Measurements from ENCODE around the gene FRMD4A. TPM values are rescaled to one million over a fixed set of nuclear protein-coding genes. Genes with fewer than 3 reads are reported as not detected.

FRMD4A gene
- polyA plus RNA-seq, 1 donor (not counting 4 experiments of a cell fraction or from before 2014, with no cell fraction given) = 12.9 TPM

DNA sequence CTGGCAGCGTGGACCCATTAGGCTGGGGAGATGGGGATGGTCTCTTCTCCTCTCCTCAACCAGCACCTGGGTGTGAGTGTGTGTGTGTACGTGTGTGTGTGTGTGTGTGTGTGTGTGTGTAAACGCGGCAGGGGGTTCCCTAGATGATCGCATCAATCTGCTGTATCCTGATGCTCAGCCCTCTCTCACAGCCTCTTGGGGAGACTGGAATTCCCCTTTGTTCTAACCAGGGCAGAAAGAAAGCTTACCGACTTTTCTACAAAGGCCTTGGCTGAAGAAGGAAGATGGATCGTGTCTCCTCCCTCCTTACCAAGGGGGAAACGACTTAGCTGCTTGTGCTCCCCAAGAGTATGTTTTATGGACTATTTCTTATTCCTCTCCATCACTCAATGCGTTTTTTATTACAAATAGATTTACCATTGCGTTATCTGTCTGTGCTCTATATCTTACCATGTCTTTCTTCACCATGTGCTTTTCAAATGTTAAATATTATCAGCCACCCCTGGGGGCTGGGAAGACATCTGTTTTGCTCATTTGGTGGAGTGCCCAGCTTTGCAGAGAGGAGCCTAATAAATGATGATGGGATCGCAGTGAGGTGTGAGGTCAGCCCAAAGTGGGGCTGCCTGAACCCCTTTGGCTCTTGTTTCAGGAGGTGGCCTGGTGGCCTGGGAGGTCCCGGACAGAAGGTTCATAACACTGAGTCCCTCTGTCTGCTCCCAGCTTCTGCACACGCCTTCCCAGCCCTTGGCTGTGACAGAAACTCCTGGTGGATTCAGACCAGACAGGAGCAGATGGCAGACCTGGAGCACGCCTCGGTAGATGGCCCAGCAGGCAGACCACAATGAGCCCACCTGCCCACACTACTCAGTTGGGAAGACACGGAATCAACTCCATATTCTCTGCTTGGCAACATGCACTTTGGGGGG is 481.9 kb downstream of the FRMD4A start:
- no peak for FAIRE-seq
- Histone ChIP-seq H3K9ac (ENCODE audit: control insufficient read depth, extremely low read depth, insufficient read depth, low read length) (no peak overlapping the region), H3K4me3 (ENCODE audit: control insufficient read depth in 2 of 3, extremely low read depth in 1 of 3, insufficient read depth in 2 of 3, low read depth in 1 of 3, low read length in 3 of 3) (no peak overlapping the region), H3K4me1 (ENCODE audit: control insufficient read depth, extremely low read depth, insufficient read depth, low read length) (peaks cover 8% of the 10 kb centered on the region), H3K9me3 (ENCODE audit: control insufficient read depth, low read depth, low read length) (no peaks in the 10 kb centered on the region), H3K27me3 (ENCODE audit: control insufficient read depth, extremely low read depth, insufficient read depth, low read length) (no peaks in the 10 kb centered on the region), H3K9me1 (ENCODE audit: control insufficient read depth, extremely low read depth, insufficient read depth, low read length) (no peaks in the 10 kb centered on the region), H4K20me1 (ENCODE audit: control insufficient read depth, extremely low read depth, insufficient read depth, low read length) (no peaks in the 10 kb centered on the region), H2AFZ (ENCODE audit: control insufficient read depth, low read length) (no peak overlapping the region), H3K4me2 (ENCODE audit: control insufficient read depth, extremely low read depth, insufficient read depth, low read depth, low read length) (no peak overlapping the region), H3K27ac (ENCODE audit: control insufficient read depth, insufficient read depth, low read length) (no peak overlapping the region), H3K79me2 (ENCODE audit: control insufficient read depth, insufficient read depth, low read length) (no peaks in the 10 kb centered on the region), H3K36me3 (ENCODE audit: control insufficient read depth in 2 of 2, extremely low read depth in 1 of 2, insufficient read depth in 2 of 2, low read length in 2 of 2) (no peaks in the 10 kb centered on the region)
- DNase-seq (ENCODE audit: low read depth, low spot score) = no peak
- dilution Hi-C loops (cut with MboI; ENCODE audit: extremely low pct_ligation_motif_present, low sequenced_read_pairs) = no loop called here
- TF ChIP-seq, protein P1, sequence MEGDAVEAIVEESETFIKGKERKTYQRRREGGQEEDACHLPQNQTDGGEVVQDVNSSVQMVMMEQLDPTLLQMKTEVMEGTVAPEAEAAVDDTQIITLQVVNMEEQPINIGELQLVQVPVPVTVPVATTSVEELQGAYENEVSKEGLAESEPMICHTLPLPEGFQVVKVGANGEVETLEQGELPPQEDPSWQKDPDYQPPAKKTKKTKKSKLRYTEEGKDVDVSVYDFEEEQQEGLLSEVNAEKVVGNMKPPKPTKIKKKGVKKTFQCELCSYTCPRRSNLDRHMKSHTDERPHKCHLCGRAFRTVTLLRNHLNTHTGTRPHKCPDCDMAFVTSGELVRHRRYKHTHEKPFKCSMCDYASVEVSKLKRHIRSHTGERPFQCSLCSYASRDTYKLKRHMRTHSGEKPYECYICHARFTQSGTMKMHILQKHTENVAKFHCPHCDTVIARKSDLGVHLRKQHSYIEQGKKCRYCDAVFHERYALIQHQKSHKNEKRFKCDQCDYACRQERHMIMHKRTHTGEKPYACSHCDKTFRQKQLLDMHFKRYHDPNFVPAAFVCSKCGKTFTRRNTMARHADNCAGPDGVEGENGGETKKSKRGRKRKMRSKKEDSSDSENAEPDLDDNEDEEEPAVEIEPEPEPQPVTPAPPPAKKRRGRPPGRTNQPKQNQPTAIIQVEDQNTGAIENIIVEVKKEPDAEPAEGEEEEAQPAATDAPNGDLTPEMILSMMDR (optimal IDR thresholded peaks at IDR 0.05 in 1 of 3, IDR thresholded peaks at IDR 0.05 in 1 of 3, conservative IDR thresholded peaks at IDR 0.05 in 1 of 3; ENCODE audit: extremely low read depth in 1 of 3, insufficient read depth in 2 of 3, low read length in 3 of 3) = no peak
- no peak for TF ChIP-seq EZH2 (IDR thresholded peaks at IDR 0.05; ENCODE audit: low read length)

- no peak overlapping the region for H3K4me3 ChIP-seq (ENCODE audit: control insufficient read depth in 2 of 3, extremely low read depth in 1 of 3, insufficient read depth in 2 of 3, low read depth in 1 of 3, low read length in 3 of 3)
- FAIRE-seq = no peak
- peak overlapping the region; percentile 52 for H2AFZ ChIP-seq (ENCODE audit: control insufficient read depth, low read length)
- H3K79me2 ChIP-seq (ENCODE audit: control insufficient read depth, insufficient read depth, low read length) = no peaks in the 10 kb centered on the region
- H3K9me3 ChIP-seq (ENCODE audit: control insufficient read depth, low read depth, low read length) = no peaks in the 10 kb centered on the region
- TF ChIP-seq EZH2 (IDR thresholded peaks at IDR 0.05; ENCODE audit: low read length) = no peak
- TF ChIP-seq, protein P1 (optimal IDR thresholded peaks at IDR 0.05 in 1 of 3, IDR thresholded peaks at IDR 0.05 in 1 of 3, conservative IDR thresholded peaks at IDR 0.05 in 1 of 3; ENCODE audit: extremely low read depth in 1 of 3, insufficient read depth in 2 of 3, low read length in 3 of 3) = peak; percentile 26 to 46 (median 28)
- no peak overlapping the region for H3K9ac ChIP-seq (ENCODE audit: control insufficient read depth, extremely low read depth, insufficient read depth, low read length)
- H3K36me3 ChIP-seq (ENCODE audit: control insufficient read depth in 2 of 2, extremely low read depth in 1 of 2, insufficient read depth in 2 of 2, low read length in 2 of 2) = no peaks in the 10 kb centered on the region
- H3K27me3 ChIP-seq (ENCODE audit: control insufficient read depth, extremely low read depth, insufficient read depth, low read length) = no peaks in the 10 kb centered on the region
- H3K4me1 ChIP-seq (ENCODE audit: control insufficient read depth, extremely low read depth, insufficient read depth, low read length) = peaks cover 8% of the 10 kb centered on the region
- dilution Hi-C loops (cut with MboI; ENCODE audit: extremely low pct_ligation_motif_present, low sequenced_read_pairs) = no loop called here
- no peaks in the 10 kb centered on the region for H3K9me1 ChIP-seq (ENCODE audit: control insufficient read depth, extremely low read depth, insufficient read depth, low read length)
- DNase-seq (ENCODE audit: low read depth, low spot score) = no peak
- no peaks in the 10 kb centered on the region for H4K20me1 ChIP-seq (ENCODE audit: control insufficient read depth, extremely low read depth, insufficient read depth, low read length)
- peak overlapping the region; percentile 3 for H3K4me2 ChIP-seq (ENCODE audit: control insufficient read depth, extremely low read depth, insufficient read depth, low read depth, low read length)
- no peak overlapping the region for H3K27ac ChIP-seq (ENCODE audit: control insufficient read depth, insufficient read depth, low read length)
These were observed 483.5 kb downstream of the FRMD4A start for GRCh38 chr10:13847201-13847631.
